ENCODE results near the gene ZMAT3. TPM values are rescaled to one million over a fixed set of nuclear protein-coding genes. Genes with fewer than 3 reads are reported as not detected.

The ZMAT3 gene
- total and polyA plus RNA-seq, 2 of the 8 experiments (the other 6 are each of a cell fraction or from before 2014, with no cell fraction given): 5.0 to 9.2 TPM

- TF ChIP-seq RBBP5 (IDR thresholded peaks at IDR 0.05; ENCODE audit: borderline replicate concordance, low read depth, low read length) (no peak), SP1 (IDR thresholded peaks at IDR 0.05; ENCODE audit: low read depth, low read length) (no peak), POU5F1 (IDR thresholded peaks at IDR 0.05; ENCODE audit: low read depth, low read length) (no peak), FOSL1 (IDR thresholded peaks at IDR 0.05; ENCODE audit: insufficient read depth, low read depth, low read length) (no peak), JUN (IDR thresholded peaks at IDR 0.05; ENCODE audit: low read depth, low read length) (no peak), POLR2AphosphoS5 (IDR thresholded peaks at IDR 0.05; ENCODE audit: low read depth, low read length) (no peak), ATF3 (IDR thresholded peaks at IDR 0.05; ENCODE audit: insufficient read depth, low read depth, low read length) (no peak), BCL11A (IDR thresholded peaks at IDR 0.05; ENCODE audit: low read depth in 2 of 2, low read length in 2 of 2) (no peak)
Observed at GRCh38 chr3:179005706-179006105, 65.9 kb downstream of the ZMAT3 start (continued).
